ENCODE results near the gene MSGN1.
A peak's percentile ranks its signal among the peaks of the same experiment; 100 is the strongest.

Gene MSGN1

DNA sequence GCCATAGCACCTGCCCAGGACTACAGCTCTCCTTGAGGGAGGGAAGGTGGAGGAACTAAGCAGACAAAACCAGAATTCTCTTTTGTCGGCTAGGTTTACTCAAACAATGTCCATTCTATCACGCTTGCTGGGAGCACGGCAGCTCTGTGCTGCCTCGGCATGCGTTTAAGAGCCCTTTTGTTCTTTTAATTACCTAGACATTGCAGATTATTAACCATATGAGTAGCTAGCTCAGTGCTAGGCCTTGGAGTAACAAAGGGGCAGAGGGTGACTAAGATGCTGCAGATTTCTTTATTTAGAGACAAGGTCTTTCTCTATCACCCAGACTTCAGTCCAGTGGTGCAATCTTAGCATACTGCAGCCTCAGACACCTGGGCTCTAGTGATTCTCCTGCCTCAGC lies 11.1 kb downstream of the MSGN1 start (continued):
- TF ChIP-seq GLIS3 (CRISPR knock-in tag; IDR thresholded peaks at IDR 0.05), result no peak
- TF ChIP-seq OSR1 (CRISPR knock-in tag; IDR thresholded peaks at IDR 0.05), result no peak

DNA sequence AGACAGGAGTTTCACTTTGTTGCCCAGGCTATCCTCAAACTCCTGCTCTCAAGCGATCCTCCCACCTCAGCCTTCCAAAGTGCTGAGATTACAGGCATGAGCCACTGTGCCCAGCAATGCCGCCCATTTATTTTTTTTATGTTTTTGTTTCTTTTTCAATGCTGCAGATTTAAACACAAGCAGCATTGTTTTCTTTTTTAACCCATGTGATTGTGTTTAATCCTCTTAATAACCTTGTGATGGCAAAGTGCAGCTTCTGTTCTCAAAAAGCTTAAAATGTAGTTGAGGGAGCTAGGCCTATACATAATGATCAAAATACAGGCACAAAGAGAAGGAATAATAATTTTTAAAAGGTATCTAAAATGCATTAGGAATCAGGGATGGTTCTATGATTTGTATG lies 11.5 kb downstream of the MSGN1 start:
- TF ChIP-seq ZFP30 (CRISPR knock-in tag; IDR thresholded peaks at IDR 0.05) (no peak), PATZ1 (CRISPR knock-in tag; IDR thresholded peaks at IDR 0.05; ENCODE audit: borderline replicate concordance) (no peak), POU6F1 (CRISPR knock-in tag; IDR thresholded peaks at IDR 0.05; ENCODE audit: borderline replicate concordance, low read depth) (no peak), GLIS3 (CRISPR knock-in tag; IDR thresholded peaks at IDR 0.05) (no peak), BACH2 (CRISPR knock-in tag; IDR thresholded peaks at IDR 0.05; ENCODE audit: borderline replicate concordance) (no peak), ARNTL (CRISPR knock-in tag; IDR thresholded peaks at IDR 0.05; ENCODE audit: borderline replicate concordance, low read depth) (no peak), CSRNP3 (CRISPR knock-in tag; IDR thresholded peaks at IDR 0.05) (no peak), ZNF70 (CRISPR knock-in tag; IDR thresholded peaks at IDR 0.05) (no peak), ZNF8 (CRISPR knock-in tag; IDR thresholded peaks at IDR 0.05) (no peak), CSDC2 (CRISPR knock-in tag; IDR thresholded peaks at IDR 0.05) (no peak), ISL1 (CRISPR knock-in tag; IDR thresholded peaks at IDR 0.05) (no peak), SNAI2 (CRISPR knock-in tag; IDR thresholded peaks at IDR 0.05) (no peak), TCF4 (CRISPR knock-in tag; IDR thresholded peaks at IDR 0.05; ENCODE audit: borderline replicate concordance) (no peak)
- no peak for ATAC-seq

GRCh38 chr2:17830053-17831034 lies 14.1 kb downstream of the MSGN1 start:
- ATAC-seq, result peak; percentile 100
- TF ChIP-seq, protein P1, sequence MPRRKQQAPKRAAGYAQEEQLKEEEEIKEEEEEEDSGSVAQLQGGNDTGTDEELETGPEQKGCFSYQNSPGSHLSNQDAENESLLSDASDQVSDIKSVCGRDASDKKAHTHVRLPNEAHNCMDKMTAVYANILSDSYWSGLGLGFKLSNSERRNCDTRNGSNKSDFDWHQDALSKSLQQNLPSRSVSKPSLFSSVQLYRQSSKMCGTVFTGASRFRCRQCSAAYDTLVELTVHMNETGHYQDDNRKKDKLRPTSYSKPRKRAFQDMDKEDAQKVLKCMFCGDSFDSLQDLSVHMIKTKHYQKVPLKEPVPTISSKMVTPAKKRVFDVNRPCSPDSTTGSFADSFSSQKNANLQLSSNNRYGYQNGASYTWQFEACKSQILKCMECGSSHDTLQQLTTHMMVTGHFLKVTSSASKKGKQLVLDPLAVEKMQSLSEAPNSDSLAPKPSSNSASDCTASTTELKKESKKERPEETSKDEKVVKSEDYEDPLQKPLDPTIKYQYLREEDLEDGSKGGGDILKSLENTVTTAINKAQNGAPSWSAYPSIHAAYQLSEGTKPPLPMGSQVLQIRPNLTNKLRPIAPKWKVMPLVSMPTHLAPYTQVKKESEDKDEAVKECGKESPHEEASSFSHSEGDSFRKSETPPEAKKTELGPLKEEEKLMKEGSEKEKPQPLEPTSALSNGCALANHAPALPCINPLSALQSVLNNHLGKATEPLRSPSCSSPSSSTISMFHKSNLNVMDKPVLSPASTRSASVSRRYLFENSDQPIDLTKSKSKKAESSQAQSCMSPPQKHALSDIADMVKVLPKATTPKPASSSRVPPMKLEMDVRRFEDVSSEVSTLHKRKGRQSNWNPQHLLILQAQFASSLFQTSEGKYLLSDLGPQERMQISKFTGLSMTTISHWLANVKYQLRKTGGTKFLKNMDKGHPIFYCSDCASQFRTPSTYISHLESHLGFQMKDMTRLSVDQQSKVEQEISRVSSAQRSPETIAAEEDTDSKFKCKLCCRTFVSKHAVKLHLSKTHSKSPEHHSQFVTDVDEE (CRISPR knock-in tag; IDR thresholded peaks at IDR 0.05), result 0 out of 2 replicates have a peak, but pooled peaks have one; percentile 35
- TF ChIP-seq BACH2 (CRISPR knock-in tag; IDR thresholded peaks at IDR 0.05; ENCODE audit: borderline replicate concordance) (no peak), TOX (CRISPR knock-in tag; IDR thresholded peaks at IDR 0.05; ENCODE audit: borderline replicate concordance) (no peak), ZNF8 (CRISPR knock-in tag; IDR thresholded peaks at IDR 0.05) (no peak), ZNF565 (CRISPR knock-in tag; conservative IDR thresholded peaks at IDR 0.05; ENCODE audit: low read depth) (0 out of 2 replicates have a peak, but pooled peaks have one; percentile 53), POU6F1 (CRISPR knock-in tag; IDR thresholded peaks at IDR 0.05; ENCODE audit: borderline replicate concordance, low read depth) (peak; percentile 10; the same call in 1 of the 2 replicates), ISL1 (CRISPR knock-in tag; IDR thresholded peaks at IDR 0.05) (0 out of 2 replicates have a peak, but pooled peaks have one; percentile 8), CSRNP3 (CRISPR knock-in tag; IDR thresholded peaks at IDR 0.05) (no peak), OSR1 (CRISPR knock-in tag; IDR thresholded peaks at IDR 0.05) (no peak), ZNF70 (CRISPR knock-in tag; IDR thresholded peaks at IDR 0.05) (no peak), CSDC2 (CRISPR knock-in tag; IDR thresholded peaks at IDR 0.05) (0 out of 2 replicates have a peak, but pooled peaks have one; percentile 46), ZFP3 (CRISPR knock-in tag; IDR thresholded peaks at IDR 0.05) (0 out of 2 replicates have a peak, but pooled peaks have one; percentile 48)
